Ishikawa (cell line): Measurements from ENCODE around the gene MRM1.

Experiments used
- CEBPB ChIP-seq: IDR thresholded peaks from 2 replicates; pipeline ENCODE4 v1.6.1; 2012
- CREB1 ChIP-seq: IDR thresholded peaks from 2 replicates; pipeline ENCODE4 v1.6.1; 2012; ENCODE audit warnings: low read depth
- EP300 ChIP-seq: IDR thresholded peaks from 2 replicates; pipeline ENCODE4 v1.6.1; 2012; ENCODE audit warnings: borderline replicate concordance
- FOXM1 ChIP-seq: IDR thresholded peaks from 2 replicates; pipeline ENCODE4 v1.6.1; 2012; ENCODE audit warnings: low read depth, borderline replicate concordance
- MAX ChIP-seq: IDR thresholded peaks from 2 replicates; pipeline ENCODE4 v1.6.1; 2012
- RAD21 ChIP-seq: IDR thresholded peaks from 2 replicates; pipeline ENCODE4 v1.6.1; 2012; ENCODE audit warnings: low read depth
- REST ChIP-seq: IDR thresholded peaks from 2 replicates; pipeline ENCODE4 v1.6.1; 2012; ENCODE audit warnings: low read depth, mild to moderate bottlenecking
- TAF1 ChIP-seq: IDR thresholded peaks from 2 replicates; pipeline ENCODE4 v1.6.1; 2012; ENCODE audit warnings: low read depth, mild to moderate bottlenecking
- TCF12 ChIP-seq: IDR thresholded peaks from 2 replicates; pipeline ENCODE4 v1.6.1; 2012; ENCODE audit warnings: low read depth
- TEAD4 ChIP-seq: IDR thresholded peaks from 2 replicates; pipeline ENCODE4 v1.6.1; 2012
- USF1 ChIP-seq: IDR thresholded peaks from 2 replicates; pipeline ENCODE4 v1.6.1; 2012
- YY1 ChIP-seq: IDR thresholded peaks from 2 replicates; pipeline ENCODE4 v1.6.1; 2012; ENCODE audit warnings: low read depth

GRCh38 chr17:36657390-36657762 is 56.0 kb downstream of the MRM1 start:
- TF ChIP-seq CREB1 (no peak), MAX (no peak), TCF12 (no peak), REST (no peak), EP300 (no peak), RAD21 (no peak), CEBPB (no peak), YY1 (no peak), TEAD4 (no peak), TAF1 (no peak), FOXM1 (no peak), USF1 (no peak)
